SK-N-SH (cell line): ENCODE data around the gene AFAP1L2. TPM values are rescaled to one million over a fixed set of nuclear protein-coding genes. Genes with fewer than 3 reads are reported as not detected.

Source experiments
- CTCF ChIA-PET: fragments of 300-600, 350-600 bp; formaldehyde crosslinking; extraction: SDS; loops from one replicate; lab custom pipeline; 2021; lab: Yijun Ruan, JAX
- POLR2A ChIA-PET: fragments of 350-600 bp; sonication (Branson Sonifier 250); formaldehyde crosslinking; extraction: SDS; loops from one replicate; lab custom pipeline; 2020; ENCODE audit warnings: antibody characterized with exemption, inconsistent platforms; lab: Yijun Ruan, JAX
- DNase-seq: peaks from one replicate; pipeline ENCODE4 v3.0.0; 2012
- H2AFZ ChIP-seq: fragments of 200-600 bp; sonication (generic); 2 replicates; pipeline ENCODE4 v1.8.1; 2016; ENCODE audit warnings: antibody characterized with exemption, mild to moderate bottlenecking, low read depth
- H3F3A ChIP-seq: fragments of 200-600 bp; sonication (generic); replicated peaks from 2 replicates; pipeline ENCODE3; 2016; ENCODE audit warnings: antibody characterized with exemption, mild to moderate bottlenecking; ENCODE audit not compliant: insufficient read depth
- H3K27ac ChIP-seq, 2 experiments: fragments of 200-500 bp in 1 of 2; fragments of 200-600 bp in 1 of 2; sonication (Bioruptor generic) in 1 of 2; sonication (generic), shearing (Covaris generic) in 1 of 2; 2 replicates each; pipeline versions ENCODE4 v1.5.1 to v1.6.1; 2014 to 2016; ENCODE audit warnings: low read depth in 2 of 2, inconsistent platforms in 1 of 2, low read length in 1 of 2, mild to moderate bottlenecking in 1 of 2, mixed read lengths in 1 of 2
- H3K27me3 ChIP-seq: fragments of 200-600 bp; sonication (generic), shearing (Covaris generic); 2 replicates; pipeline ENCODE4 v1.6.1; 2016; ENCODE audit warnings: mixed run types; ENCODE audit not compliant: insufficient read depth
- H3K36me3 ChIP-seq, 2 experiments: fragments of 200-500 bp in 1 of 2; fragments of 200-600 bp in 1 of 2; sonication (Bioruptor generic) in 1 of 2; sonication (generic) in 1 of 2; replicated peaks in 1 of 2; 2 replicates each; pipeline versions ENCODE3 to v1.5.1; 2014 to 2016; ENCODE audit warnings: low read length in 1 of 2, mild to moderate bottlenecking in 1 of 2; ENCODE audit not compliant: insufficient read depth in 2 of 2, control insufficient read depth in 1 of 2
- H3K4me1 ChIP-seq, 2 experiments: fragments of 200-500 bp in 1 of 2; fragments of 200-600 bp in 1 of 2; sonication (Bioruptor generic) in 1 of 2; sonication (generic), shearing (Covaris generic) in 1 of 2; 2 replicates each; pipeline versions ENCODE4 v1.5.1 to v1.6.1; 2014 to 2016; ENCODE audit warnings: low read depth in 1 of 2, low read length in 1 of 2, mixed run types in 1 of 2; ENCODE audit not compliant: insufficient read depth in 2 of 2, control insufficient read depth in 1 of 2
- H3K4me2 ChIP-seq: fragments of 200-600 bp; sonication (generic), shearing (Covaris generic); 2 replicates; pipeline ENCODE4 v1.6.1; 2017; ENCODE audit warnings: mixed run types
- H3K4me3 ChIP-seq, 2 experiments: fragments of 200-500 bp in 1 of 2; fragments of 200-600 bp in 1 of 2; sonication (Bioruptor generic) in 1 of 2; sonication (generic), shearing (Covaris generic) in 1 of 2; 2 replicates each; pipeline versions ENCODE4 v1.5.1 to v1.8.1; 2014 to 2016; ENCODE audit warnings: low read depth in 2 of 2, inconsistent platforms in 1 of 2, low read length in 1 of 2, mild to moderate bottlenecking in 1 of 2, mixed read lengths in 1 of 2, moderate library complexity in 1 of 2
- H3K79me2 ChIP-seq: fragments of 200-600 bp; sonication (generic); 2 replicates; pipeline ENCODE4 v1.8.1; 2017; ENCODE audit warnings: mild to moderate bottlenecking; ENCODE audit not compliant: insufficient read depth
- H3K9ac ChIP-seq: fragments of 200-600 bp; sonication (generic); 2 replicates; pipeline ENCODE4 v1.6.1; 2017; ENCODE audit warnings: mixed run types
- H3K9me2 ChIP-seq: fragments of 200-600 bp; sonication (generic); 2 replicates; pipeline ENCODE4 v1.6.1; 2017; ENCODE audit warnings: mixed run types
- H3K9me3 ChIP-seq: fragments of 200-600 bp; sonication (generic); 2 replicates; pipeline ENCODE4 v1.6.1; 2017; ENCODE audit warnings: mixed run types, mild to moderate bottlenecking, moderate library complexity
- H4K20me1 ChIP-seq: fragments of 200-600 bp; sonication (generic); 2 replicates; pipeline ENCODE4 v1.6.1; 2017; ENCODE audit warnings: mild to moderate bottlenecking, mixed run types; ENCODE audit not compliant: insufficient read depth
- CHD2 ChIP-seq: fragments of 150-350 bp; IDR thresholded peaks from 2 replicates; pipeline ENCODE4 v1.6.1; 2018; ENCODE audit warnings: low read length; ENCODE audit not compliant: partially characterized antibody
- EP300 ChIP-seq, 2 experiments: IDR thresholded peaks; 2 replicates each; pipeline versions ENCODE4 v1.4.0 to v1.6.1; 2012; ENCODE audit warnings: borderline replicate concordance in 1 of 2, low read depth in 1 of 2, low read length in 1 of 2
- EZH2phosphoT487 ChIP-seq: fragments of 200-600 bp; sonication (generic); IDR thresholded peaks from 2 replicates; pipeline ENCODE4 v1.6.1; 2017; ENCODE audit warnings: low read depth, mixed run types, mild to moderate bottlenecking, antibody characterized with exemption, moderate library complexity, borderline replicate concordance
- GABPA ChIP-seq: IDR thresholded peaks from 2 replicates; pipeline ENCODE4 v1.4.0; 2012; ENCODE audit warnings: low read depth, mild to moderate bottlenecking
- GATA2 ChIP-seq: sonication (generic); formaldehyde crosslinking; IDR thresholded peaks from 2 replicates; pipeline ENCODE4 v1.5.0; 2020; ENCODE audit warnings: mild to moderate bottlenecking, missing genetic modification reagents
- JUND ChIP-seq: IDR thresholded peaks from 2 replicates; pipeline ENCODE4 v1.4.0; 2012
- MEF2A ChIP-seq: IDR thresholded peaks from 2 replicates; pipeline ENCODE4 v1.4.0; 2012; ENCODE audit warnings: low read depth, borderline replicate concordance
- NRF1 ChIP-seq: IDR thresholded peaks from 2 replicates; pipeline ENCODE4 v1.6.1; 2012; ENCODE audit warnings: low read depth, mild to moderate bottlenecking, low read length
- POLR2AphosphoS5 ChIP-seq: IDR thresholded peaks from 2 replicates; pipeline ENCODE4 v1.6.1; 2012; ENCODE audit warnings: low read depth, low read length
- RAD21 ChIP-seq: IDR thresholded peaks from 2 replicates; pipeline ENCODE4 v1.6.1; 2012; ENCODE audit warnings: mild to moderate bottlenecking, low read length
- RXRA ChIP-seq: IDR thresholded peaks from 2 replicates; pipeline ENCODE4 v1.4.0; 2012; ENCODE audit warnings: low read depth, mild to moderate bottlenecking, borderline replicate concordance
- SIN3A ChIP-seq: IDR thresholded peaks from 2 replicates; pipeline ENCODE4 v1.6.1; 2012; ENCODE audit warnings: low read depth, mild to moderate bottlenecking, low read length, moderate library complexity, borderline replicate concordance
- SMC3 ChIP-seq: IDR thresholded peaks from 2 replicates; pipeline ENCODE4 v1.6.1; 2012; ENCODE audit warnings: low read depth, low read length, improper control_type of control experiment
- TAF1 ChIP-seq: IDR thresholded peaks from 2 replicates; pipeline ENCODE4 v1.6.1; 2012; ENCODE audit warnings: low read depth, mild to moderate bottlenecking, low read length, moderate library complexity, borderline replicate concordance
- TEAD4 ChIP-seq: IDR thresholded peaks from 2 replicates; pipeline ENCODE4 v1.4.0; 2012; ENCODE audit warnings: mild to moderate bottlenecking, borderline replicate concordance; ENCODE audit not compliant: insufficient read depth
- YY1 ChIP-seq: IDR thresholded peaks from 2 replicates; pipeline ENCODE4 v1.4.0; 2012; ENCODE audit warnings: low read depth, mild to moderate bottlenecking
- WGBS: methylation state at CpG from one replicate; pipeline ENCODE4 v1.1.6; 2017; ENCODE audit warnings: low lambda C conversion rate; 5-methylcytosine and 5-hydroxymethylcytosine counted together
- polyA plus RNA-seq, 3 experiments: library from polyadenylated mRNA; depleted of rRNA; stranded (reverse); fragments of >200 nt; gene quantifications; 2 replicates each; pipeline ENCODE4 v1.2.3, GENCODE V29; 2012
- TF ChIP-seq, protein P1 (sequence below): IDR thresholded peaks from 2 replicates; pipeline ENCODE4 v1.4.0; 2012; ENCODE audit warnings: low read depth
- TF ChIP-seq, protein P2 (sequence below): IDR thresholded peaks from 2 replicates; pipeline ENCODE4; 2012

The AFAP1L2 gene
- polyA plus RNA-seq, 1 of the 3 experiments (the other 2 are of a cell fraction): 0.54 TPM

DNA sequence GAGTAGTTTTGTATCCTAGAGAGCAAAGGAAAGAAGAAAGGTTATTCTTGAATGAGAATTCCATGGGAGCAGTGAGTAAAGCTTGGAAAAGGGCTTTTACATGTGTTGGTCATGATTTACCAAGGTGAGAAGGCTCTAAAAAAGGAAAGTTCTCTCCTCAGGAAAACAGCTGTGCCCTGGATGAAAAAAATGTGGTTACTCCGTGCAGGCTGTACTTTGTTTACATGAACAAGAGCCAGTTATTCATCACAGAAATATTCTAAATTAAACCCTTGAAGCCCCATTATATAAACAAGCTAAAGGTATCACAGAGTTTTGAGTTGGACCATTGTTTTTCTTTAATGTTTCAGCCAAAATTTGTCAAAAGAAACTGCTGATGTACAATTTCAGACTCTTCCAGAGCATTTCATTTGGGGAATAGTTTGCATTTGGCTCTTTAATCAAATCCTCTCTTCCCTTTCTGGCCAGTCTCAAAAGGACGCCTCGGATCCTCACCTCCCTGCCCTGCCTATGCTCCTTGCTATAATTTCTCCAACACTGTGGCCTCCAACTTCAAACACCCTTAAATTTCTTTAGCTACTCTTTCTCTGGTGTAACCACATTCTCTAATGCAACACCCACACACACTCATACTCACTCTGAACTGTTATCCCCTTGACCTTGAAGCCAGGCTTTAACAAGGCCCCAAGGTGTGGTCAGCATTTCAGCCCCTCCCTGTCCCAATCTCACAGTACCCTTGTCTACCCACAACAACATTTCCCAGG lies 47.4 kb downstream of the AFAP1L2 start:
- no peak for TF ChIP-seq YY1
- no peak for TF ChIP-seq RAD21
- no peak for TF ChIP-seq GABPA
- TF ChIP-seq NRF1: no peak
- no peak for TF ChIP-seq EZH2phosphoT487
- no peak for TF ChIP-seq CHD2
- no peak for TF ChIP-seq SMC3
- no peak for TF ChIP-seq RXRA
- no peak for TF ChIP-seq TEAD4
- TF ChIP-seq EP300 (IDR thresholded peaks at IDR 0.05; ENCODE audit: borderline replicate concordance in 1 of 2, low read depth in 1 of 2, low read length in 1 of 2): no peak
- WGBS: 59% methylated on average over 3 of the region's 3 CpGs
- POLR2A ChIA-PET: no interaction called here
- Histone ChIP-seq H3K9me3 (no peaks in the 10 kb centered on the region), H2AFZ (no peak overlapping the region), H3K27me3 (no peaks in the 10 kb centered on the region; the same call in 1 of the 2 replicates), H4K20me1 (no peaks in the 10 kb centered on the region), H3K9ac (no peak overlapping the region), H3K27ac (no peak overlapping the region), H3K4me1 (no peaks in the 10 kb centered on the region), H3F3A (no peaks in the 10 kb centered on the region), H3K4me3 (no peak overlapping the region), H3K4me2 (no peak overlapping the region; the same call in 1 of the 2 replicates), H3K79me2 (no peaks in the 10 kb centered on the region), H3K9me2 (no peaks in the 10 kb centered on the region), H3K36me3 (no peaks in the 10 kb centered on the region)
- DNase-seq: no peak
- CTCF ChIA-PET: interaction anchor here (0.9 kb wide), 1 partner anchor 17 kb away, joined by 3 read pairs; no protein-coding TSS in a partner anchor

DNA sequence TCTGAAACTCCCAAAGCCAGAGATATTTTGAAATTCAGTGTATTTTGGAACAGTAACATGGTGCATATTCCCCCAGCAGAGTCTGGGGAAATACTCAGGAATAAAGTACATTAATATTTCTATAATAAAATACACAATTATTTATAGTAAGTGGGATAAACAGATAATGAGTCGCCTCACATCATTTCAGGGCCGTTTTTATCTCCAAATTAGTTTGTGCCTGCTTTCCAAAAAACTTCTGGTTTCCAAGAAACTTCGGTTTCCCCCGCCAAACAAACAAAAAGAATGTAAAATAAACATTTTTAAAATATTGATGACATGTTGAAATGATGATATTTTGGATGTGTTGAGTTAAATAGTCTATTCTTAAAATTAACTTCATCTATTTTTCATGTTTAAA lies 48.2 kb downstream of the AFAP1L2 start:
- no peaks in the 10 kb centered on the region for H3K4me1 ChIP-seq
- ChIA-PET CTCF (no interaction called here), POLR2A (no interaction called here)
- no peaks in the 10 kb centered on the region for H4K20me1 ChIP-seq
- no peaks in the 10 kb centered on the region for H3K79me2 ChIP-seq
- no peaks in the 10 kb centered on the region; the same call in 1 of the 2 replicates for H3K27me3 ChIP-seq
- no peaks in the 10 kb centered on the region for H3K36me3 ChIP-seq
- no peaks in the 10 kb centered on the region for H3F3A ChIP-seq
- no peak overlapping the region for H3K4me2 ChIP-seq
- H2AFZ ChIP-seq: no peak overlapping the region
- no peak for DNase-seq
- H3K9ac ChIP-seq: no peak overlapping the region
- H3K9me2 ChIP-seq: no peaks in the 10 kb centered on the region
- H3K4me3 ChIP-seq: no peak overlapping the region
- no peak overlapping the region for H3K27ac ChIP-seq
- TF ChIP-seq, protein P1, sequence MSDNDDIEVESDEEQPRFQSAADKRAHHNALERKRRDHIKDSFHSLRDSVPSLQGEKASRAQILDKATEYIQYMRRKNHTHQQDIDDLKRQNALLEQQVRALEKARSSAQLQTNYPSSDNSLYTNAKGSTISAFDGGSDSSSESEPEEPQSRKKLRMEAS: no peak
- TF ChIP-seq EZH2phosphoT487: no peak
- H3K9me3 ChIP-seq: no peaks in the 10 kb centered on the region
- 60% methylated on average over 4 of the region's 4 CpGs for WGBS

DNA sequence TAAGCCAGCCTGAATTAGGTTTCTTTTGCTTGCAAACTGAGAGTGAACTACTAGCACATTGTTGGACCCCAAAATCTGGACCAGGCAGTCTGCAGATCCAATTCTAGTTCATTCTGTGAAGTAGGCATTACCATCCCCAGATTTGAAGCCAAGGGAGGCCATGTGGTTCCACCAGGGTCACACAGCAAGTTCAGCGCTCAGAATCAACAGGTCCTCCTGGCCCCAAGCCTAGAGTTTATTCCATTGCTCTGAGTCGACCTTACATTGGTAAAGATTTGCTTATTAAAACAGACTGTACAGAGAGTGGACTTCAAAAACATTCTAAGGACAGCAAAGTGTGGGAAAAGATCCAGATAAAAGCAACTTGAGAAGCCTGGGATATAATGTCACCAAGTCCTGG lies 50.9 kb downstream of the AFAP1L2 start:
- Histone ChIP-seq H3K4me3 (no peak overlapping the region), H3K9me3 (no peaks in the 10 kb centered on the region), H3K27me3 (no peaks in the 10 kb centered on the region; the same call in 1 of the 2 replicates), H3K36me3 (no peaks in the 10 kb centered on the region), H3K4me1 (peaks cover 0 to 5% of the 10 kb centered on the region in 2 experiments; a peak in 1 of 4 replicates), H3K27ac (no peak overlapping the region), H3K4me2 (no peak overlapping the region), H3K79me2 (no peaks in the 10 kb centered on the region), H4K20me1 (no peaks in the 10 kb centered on the region), H2AFZ (no peak overlapping the region), H3K9me2 (no peaks in the 10 kb centered on the region), H3F3A (no peaks in the 10 kb centered on the region), H3K9ac (no peak overlapping the region)
- POLR2A ChIA-PET: no interaction called here
- CTCF ChIA-PET: no interaction called here
- TF ChIP-seq SIN3A (no peak), MEF2A (no peak), POLR2AphosphoS5 (no peak), GATA2 (CRISPR knock-in tag) (no peak), TEAD4 (no peak), EP300 (IDR thresholded peaks at IDR 0.05; ENCODE audit: borderline replicate concordance in 1 of 2, low read depth in 1 of 2, low read length in 1 of 2) (no peak), JUND (no peak), TAF1 (no peak)
- TF ChIP-seq, protein P2, sequence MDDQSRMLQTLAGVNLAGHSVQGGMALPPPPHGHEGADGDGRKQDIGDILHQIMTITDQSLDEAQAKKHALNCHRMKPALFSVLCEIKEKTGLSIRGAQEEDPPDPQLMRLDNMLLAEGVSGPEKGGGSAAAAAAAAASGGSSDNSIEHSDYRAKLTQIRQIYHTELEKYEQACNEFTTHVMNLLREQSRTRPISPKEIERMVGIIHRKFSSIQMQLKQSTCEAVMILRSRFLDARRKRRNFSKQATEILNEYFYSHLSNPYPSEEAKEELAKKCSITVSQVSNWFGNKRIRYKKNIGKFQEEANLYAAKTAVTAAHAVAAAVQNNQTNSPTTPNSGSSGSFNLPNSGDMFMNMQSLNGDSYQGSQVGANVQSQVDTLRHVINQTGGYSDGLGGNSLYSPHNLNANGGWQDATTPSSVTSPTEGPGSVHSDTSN: no peak
- WGBS: 56% methylated on average over 2 of the region's 2 CpGs
- DNase-seq: no peak
